ENCODE measurements around the gene DMAC2L.
"Not testable (repeated sequence)": the region's sequence is repeated elsewhere in the genome, so short reads cannot be mapped to it uniquely, and the experiment has no call there.

Gene DMAC2L

GRCh38 chr14:50352584-50352983 is 40.5 kb downstream of the DMAC2L start:
- H3K4me3 ChIP-seq (ENCODE audit: low read depth, low read length), result no peak overlapping the region
- no peak for TF ChIP-seq CTCF (IDR thresholded peaks at IDR 0.05; ENCODE audit: borderline replicate concordance, insufficient read depth, low read depth, low read length)

- TF ChIP-seq CTCF (IDR thresholded peaks at IDR 0.05; ENCODE audit: borderline replicate concordance, insufficient read depth, low read depth, low read length), result no peak
These were observed 41.0 kb downstream of the DMAC2L start for GRCh38 chr14:50353126-50353525.

GRCh38 chr14:50354527-50354926 is 42.4 kb downstream of the DMAC2L start:
- no peak overlapping the region for H3K4me3 ChIP-seq (ENCODE audit: low read depth, low read length)
- TF ChIP-seq CTCF (IDR thresholded peaks at IDR 0.05; ENCODE audit: borderline replicate concordance, insufficient read depth, low read depth, low read length), result no peak

More at GRCh38 chr14:50353126-50353525, 41.0 kb downstream of the DMAC2L start:
- H3K4me3 ChIP-seq (ENCODE audit: low read depth, low read length), result no peak overlapping the region

GRCh38 chr14:50355692-50356091 is 43.6 kb downstream of the DMAC2L start:
- no peak overlapping the region for H3K4me3 ChIP-seq (ENCODE audit: low read depth, low read length)
- TF ChIP-seq CTCF (IDR thresholded peaks at IDR 0.05; ENCODE audit: borderline replicate concordance, insufficient read depth, low read depth, low read length), result no peak

GRCh38 chr14:50356283-50356682 is 44.2 kb downstream of the DMAC2L start:
- H3K4me3 ChIP-seq (ENCODE audit: low read depth, low read length), result not testable (repeated sequence)

GRCh38 chr14:50357124-50357523 is 45.0 kb downstream of the DMAC2L start:
- no peak overlapping the region for H3K4me3 ChIP-seq (ENCODE audit: low read depth, low read length)
- TF ChIP-seq CTCF (IDR thresholded peaks at IDR 0.05; ENCODE audit: borderline replicate concordance, insufficient read depth, low read depth, low read length), result no peak

GRCh38 chr14:50357753-50358395 is 45.8 kb downstream of the DMAC2L start:
- TF ChIP-seq CTCF (IDR thresholded peaks at IDR 0.05; ENCODE audit: borderline replicate concordance, insufficient read depth, low read depth, low read length), result no peak
- no peak overlapping the region for H3K4me3 ChIP-seq (ENCODE audit: low read depth, low read length)

Data from GM12875 (cell line).